Measurements from ENCODE around the gene IRX2.

The IRX2 gene

DNA sequence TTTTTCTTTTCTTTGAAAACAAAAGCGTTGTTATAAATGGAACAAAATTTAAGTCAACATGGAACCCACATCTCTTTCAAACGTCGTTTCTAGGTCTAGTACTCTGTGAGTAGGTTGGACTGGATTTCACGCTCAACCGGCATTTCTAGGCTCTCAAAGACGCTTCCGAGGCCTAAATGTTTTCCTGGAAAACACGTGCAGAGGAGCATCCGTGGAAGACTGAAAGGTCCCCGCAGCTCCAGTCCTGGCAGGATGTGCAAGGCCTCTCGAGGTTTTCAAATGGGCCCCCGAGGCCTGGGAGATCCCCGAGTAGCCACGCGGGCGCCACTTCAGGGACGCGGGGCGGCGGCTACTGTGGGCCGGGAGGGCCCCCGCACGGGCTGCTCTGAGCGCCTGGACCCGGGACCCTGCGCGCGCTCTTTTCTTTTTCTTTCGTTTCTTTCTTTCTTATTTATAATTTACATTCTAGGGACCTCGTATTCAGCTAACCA is 4.2 kb upstream of the IRX2 start:
- DNase-seq: no peak

DNA sequence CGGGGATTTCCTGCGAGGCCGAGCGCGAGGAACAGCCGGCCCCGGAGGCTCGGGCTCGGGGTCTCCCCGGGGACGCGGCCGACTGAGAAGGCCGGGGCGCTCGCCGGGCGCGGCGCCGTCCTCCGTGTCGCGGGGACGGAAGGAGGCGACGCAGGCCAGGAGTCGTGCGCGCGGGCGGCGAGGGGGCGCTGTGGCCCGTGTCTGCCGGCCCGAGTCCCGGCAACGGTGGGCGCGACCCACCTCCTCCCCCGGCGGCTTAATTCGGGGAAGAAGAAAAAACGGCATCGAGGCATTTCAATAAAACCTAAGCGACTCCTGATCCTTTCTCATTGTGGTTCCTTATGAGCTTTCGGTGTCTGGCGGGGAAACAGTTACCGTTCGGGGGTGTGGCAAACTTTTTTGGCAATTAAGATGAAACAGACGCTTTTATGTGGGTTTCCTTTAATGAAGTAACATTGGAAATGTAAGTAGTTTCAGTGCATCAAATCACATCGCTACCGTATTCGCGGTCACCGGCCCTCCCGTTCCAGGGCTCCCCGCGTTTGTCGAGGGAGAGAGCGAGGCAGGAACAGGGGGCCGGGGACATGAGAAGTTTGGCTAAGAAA is 3.7 kb upstream of the IRX2 start:
- DNase-seq: no peak

DNA sequence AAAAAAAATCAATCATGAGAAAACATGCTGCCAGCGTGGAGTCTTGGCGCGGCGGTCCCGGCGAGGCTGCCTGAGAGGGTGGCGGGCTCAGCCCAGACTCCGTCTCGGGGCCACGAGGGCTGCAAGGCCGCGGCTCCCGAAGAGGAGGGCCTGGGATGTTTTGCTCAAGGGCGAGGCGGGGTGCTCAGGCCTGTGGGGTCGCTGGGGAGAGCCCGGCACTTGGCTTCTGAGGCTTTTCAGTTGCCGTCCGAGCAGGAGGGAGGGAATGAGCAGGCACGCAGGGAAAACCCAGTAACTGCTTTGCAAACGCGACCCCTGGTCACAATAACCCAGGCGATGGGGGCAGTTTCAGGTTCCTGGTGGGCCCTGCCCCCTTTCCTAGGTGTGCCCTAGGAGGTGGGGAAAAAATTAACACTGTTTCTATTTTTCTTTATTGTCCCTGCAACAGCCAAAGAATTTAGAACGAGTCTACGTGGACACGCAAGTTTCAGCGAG is 3.2 kb upstream of the IRX2 start:
- DNase-seq: no peak

DNA sequence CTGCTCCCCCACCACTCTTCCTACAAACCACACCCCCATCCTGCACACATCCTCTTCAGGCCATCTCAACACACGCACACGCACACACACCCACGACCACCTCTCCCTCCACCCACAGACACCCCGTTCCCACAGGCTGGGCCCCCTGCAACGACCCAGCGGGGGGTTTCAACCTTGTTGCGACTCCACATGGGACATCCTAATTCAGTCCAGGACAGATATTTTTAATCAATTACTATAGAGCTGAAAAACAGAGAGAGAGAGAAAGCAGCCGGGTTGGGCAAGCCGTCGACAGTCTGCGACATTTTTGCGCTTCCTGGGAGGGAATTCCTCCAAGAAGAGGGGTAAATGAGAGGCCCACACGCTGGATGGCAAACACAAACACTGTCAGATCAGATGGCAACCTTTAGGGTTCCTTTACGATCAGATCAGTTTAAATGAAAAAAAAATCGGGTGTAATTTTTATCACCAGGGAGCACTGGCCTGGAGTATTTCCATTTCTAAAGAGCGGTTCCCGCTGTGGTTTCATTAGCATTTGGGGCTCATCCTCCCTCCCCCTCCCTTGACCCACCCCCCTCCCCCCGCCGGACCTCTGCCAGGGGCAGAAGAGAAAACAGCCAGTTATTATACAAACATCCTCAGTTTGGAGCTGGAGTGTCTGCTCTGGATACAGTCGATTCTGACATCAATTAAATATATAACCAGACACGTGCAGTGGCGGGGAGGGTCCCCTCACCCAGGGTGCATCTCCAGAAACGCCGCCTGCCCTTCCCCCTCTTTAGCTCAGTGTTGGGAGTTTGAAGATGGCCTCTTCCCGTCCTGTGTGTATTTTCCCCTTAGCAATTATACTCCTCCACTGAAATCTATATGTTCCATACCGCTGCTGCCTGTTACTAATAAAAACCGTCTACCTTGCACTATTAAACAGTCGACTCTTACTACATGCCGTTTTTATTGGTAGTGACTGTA is 2.3 kb upstream of the IRX2 start:
- no peak for DNase-seq

DNA sequence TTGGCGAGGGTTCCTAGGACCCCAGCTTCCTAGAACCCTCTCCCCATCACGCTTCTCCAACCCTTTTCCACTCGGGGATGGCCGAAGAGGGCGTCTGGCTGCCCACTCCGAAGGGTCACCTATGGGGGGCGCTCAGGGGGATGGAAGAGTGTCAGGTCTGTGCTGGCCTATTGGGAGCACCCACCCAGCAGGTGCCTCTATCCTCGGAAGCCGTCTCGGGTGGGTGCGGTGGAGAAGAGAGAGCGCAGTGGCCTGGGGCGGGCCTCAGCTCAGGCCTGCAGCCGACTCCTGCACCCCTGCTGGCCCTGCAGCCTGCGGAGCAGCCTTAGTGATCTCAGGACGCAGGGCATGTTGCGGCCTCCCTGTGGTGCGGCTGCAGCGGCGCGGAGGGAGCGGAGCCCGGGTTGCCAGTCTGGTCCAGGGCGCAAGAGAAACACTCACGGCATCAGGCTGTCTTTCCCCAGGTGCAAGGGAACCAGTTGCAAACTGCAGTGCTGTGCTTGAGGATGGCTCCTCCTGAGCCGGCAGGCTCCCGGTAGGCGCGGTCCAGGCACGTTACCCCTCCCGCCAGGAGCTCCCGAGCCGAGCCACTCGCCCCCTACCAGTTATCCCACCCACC is 1.5 kb upstream of the IRX2 start:
- DNase-seq: no peak

DNA sequence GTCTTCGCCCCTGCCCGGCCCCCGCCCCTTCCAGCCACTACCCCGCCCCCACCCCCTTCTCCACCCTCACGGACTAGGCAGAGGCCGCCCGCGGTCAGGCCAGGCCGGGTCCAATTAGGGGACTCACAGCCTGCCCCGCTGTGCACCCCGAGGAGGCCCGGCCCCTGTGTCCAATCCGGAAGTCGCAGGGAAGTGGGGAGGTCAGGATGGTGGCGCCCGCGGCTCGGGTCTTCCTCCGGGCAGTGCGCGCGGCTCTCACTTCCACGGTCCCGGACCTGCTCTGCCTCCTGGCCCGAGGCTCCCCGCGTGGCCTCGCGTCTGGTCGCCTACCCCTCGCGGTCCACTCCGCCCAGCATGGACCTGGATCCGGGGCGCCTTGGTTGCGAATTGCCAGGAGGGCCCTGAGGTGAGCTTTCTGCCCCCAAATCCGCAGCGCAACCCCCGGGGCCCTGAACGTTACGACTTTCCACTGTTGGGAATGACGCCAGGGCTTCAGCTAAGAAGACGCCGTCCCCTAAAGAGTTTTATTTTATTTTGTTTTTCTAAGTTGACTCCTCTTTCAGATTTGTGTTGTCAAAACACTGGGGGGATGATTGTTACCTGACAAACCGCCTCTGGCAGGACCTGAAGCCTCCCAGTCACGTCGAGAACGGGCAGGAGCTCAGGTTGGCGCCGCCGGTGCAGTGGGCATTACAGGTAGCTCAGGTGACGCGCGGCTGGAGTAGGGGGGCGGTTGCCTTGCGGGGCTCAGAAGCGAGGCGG is 763 bp upstream of the IRX2 start:
- DNase-seq: no peak

DNA sequence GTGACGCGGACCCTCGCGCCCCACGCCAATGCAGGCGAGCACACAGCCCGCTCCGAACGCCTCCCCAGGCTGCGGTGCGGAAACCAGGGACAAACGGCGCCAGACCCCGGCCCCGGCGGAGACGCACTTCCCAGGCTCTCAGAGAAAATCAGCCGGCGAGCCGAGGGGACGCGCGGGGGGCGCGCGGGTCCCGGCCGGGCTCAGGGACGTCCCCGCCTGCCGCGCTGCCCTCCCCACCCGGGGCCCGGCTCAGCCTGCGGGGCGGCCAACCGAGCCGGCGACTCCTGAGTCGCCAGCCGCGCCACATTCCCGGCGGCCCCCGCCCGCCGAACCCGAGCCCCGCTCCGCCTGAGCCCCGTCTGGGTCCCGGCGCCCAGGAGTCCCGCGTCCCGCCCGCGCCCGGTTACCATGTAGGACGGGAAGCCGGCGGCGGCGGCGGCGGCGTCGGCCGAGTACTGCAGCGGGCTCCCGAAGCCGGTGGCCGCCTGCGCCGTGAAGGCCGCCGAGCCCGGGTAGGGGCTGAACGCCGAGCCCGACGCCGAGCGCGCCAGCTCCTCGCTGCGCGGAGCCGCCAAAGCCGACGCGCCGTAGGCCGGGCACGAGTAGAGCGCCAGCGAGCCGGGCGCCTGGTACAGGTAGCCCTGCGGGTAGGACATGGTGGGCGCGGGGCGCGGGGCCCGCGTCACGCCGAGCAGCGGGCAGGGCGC is 566 bp downstream of the IRX2 start:
- DNase-seq: no peak

DNA sequence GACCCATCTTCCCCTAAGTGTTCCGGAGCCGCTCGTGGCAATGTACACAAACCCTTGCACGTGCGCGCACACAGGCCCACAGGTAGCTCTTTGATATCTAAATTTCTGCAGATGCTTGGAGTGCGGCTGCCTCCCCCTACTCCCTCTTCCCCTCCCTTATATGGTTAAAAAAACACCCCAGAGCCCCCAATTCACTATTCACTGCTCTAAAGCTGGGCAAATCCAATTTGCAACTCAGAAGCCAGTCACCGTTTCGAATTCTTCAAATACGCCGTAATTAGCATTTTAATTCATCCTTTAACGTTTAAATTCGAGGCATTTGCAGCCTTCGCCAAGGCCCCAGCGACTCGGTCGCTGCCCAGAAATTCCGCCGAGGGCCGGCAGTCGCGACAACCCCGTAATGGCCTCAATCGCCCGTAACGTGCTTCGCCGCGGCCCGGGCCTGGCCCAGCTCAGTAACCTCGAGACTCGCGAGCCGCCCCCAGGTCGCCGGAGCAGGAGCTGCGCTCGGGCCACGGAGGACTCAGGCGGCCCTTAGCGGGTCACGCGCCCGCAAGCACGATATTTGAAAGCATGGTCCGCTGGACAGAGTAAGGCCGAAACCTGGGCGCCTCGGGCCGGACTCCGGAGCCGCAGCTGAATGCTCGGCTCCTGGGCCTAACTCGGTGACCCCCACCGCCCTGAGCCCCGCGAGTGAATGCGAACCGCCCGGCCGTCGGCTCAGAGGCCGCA is 1.3 kb downstream of the IRX2 start:
- no peak for DNase-seq

DNA sequence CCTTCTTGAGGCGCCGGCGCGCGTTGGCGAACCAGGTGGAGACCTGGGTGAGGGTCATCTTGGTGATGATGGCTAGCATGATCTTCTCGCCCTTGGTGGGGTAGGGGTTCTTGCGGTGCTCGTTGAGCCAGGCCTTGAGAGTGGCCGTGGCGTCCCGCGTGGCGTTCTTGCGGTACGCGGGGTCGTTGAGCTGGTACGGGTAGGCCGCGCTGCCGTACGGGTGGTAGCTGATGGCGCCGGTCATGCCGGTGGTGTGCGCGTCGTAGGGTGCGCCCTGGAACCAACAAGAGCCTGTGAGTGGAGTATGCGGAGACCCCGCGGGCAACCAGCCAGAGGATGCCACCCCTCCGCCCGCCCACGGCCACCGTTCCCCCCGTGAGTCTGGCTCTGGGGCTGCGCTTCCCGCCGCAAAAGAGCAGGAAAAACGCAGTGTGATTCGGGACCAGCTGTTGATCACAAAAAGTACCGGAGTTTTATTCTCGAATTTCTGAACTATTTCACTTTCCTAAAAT is 1.9 kb downstream of the IRX2 start:
- no peak for DNase-seq

DNA sequence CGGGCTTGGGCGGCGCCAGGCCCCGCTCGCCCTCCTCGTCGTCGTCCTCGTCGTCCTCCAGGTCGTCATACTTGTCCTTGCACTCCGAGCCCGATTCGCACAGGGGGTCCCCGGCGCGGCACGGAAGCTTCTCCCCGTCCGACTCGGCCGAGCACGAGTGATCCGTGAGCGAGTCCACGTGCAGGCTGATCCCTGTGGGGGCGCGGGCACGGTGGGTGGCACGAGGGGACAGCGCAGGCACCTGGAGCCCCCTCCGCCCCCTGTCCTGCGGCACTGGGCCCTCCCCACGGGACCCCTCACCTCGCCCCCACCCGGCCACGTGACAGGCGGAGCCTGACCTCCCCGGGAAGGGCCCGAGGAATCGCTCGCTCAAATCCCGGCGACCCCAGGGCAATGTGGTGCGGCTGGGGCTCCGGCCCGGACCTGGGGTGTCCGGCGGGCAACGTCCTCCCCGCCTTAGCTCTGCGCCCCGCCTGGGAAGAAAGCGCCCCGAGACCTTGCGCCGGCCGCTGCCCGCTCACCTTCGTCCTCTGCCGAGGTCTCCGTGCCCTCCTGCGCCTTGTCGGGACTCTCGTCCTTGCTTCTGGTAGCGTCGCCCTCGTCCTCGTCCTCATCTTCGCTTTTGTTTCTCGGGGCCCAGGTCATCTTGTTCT is 2.5 kb downstream of the IRX2 start:
- DNase-seq: no peak

DNA sequence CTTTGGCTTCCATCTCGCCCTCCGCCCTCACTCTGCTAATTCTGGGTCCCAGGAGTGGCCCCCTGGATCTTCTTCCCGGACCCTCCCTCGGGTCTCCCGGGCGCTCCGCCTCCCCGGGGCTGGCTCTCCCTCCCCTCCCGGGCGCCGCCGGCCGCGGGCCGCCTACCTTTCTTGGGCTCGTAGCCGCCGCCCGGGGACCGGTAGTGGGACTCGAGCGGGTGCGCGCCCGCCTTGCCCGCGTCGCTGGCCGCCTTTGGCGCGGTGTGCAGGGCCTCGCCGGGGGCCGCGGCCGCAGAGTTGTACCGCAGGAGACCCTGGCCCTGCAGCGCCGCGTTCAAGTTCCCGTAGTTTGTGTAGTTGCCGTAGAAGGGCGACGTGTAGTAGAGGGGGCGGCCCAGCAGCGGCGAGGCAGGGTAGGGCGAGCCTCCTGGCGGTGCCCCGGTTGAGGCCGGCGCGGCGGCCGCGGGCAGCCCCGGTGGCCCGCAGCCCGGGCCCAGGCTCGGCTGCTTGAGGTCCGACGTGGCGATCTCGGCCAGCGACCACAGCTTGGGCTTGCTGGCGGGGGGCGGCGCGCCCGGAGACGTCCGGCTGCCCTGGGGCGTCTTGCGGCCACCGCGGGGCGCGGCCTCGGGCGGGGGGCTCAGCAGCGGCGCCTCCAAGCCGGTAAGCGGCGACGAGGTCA is 3.2 kb downstream of the IRX2 start:
- DNase-seq: no peak

DNA sequence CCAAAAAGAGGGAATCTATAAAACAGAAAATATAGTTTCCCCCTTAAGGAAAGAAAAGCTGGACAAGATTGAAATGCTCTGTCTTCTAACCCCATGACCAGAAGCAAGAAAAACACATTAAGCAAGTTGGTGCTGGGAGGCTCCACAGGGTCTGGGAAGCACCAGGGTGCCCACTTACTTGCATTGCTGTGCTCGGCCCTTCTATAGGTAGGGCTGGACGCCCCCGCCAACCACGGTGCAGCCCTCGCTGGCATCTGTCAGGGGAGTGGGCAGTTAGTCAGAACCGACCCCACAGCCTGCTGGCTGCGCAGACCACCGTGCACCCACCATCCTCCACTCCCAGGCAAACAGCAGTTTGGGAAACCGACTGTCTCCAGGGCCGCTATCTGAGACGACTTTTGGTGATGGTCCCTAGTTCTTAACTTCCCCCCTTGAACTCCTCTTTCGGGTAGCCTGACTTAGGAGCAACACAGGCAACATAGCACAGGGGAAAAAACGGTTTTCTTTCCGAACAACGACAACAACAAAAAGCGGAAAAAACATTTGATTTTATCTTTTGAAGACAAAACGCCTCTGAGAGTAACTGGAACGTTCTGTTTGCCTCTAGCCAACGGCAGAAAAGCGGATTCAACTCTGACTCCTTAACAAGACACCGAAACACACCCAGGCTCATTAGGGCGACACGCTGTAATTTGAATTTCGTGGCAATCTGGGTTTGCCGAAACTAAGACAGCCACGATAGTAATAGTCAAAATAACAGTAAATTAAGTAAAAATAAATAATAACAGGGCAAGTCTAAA is 3.9 kb downstream of the IRX2 start:
- DNase-seq: no peak

DNA sequence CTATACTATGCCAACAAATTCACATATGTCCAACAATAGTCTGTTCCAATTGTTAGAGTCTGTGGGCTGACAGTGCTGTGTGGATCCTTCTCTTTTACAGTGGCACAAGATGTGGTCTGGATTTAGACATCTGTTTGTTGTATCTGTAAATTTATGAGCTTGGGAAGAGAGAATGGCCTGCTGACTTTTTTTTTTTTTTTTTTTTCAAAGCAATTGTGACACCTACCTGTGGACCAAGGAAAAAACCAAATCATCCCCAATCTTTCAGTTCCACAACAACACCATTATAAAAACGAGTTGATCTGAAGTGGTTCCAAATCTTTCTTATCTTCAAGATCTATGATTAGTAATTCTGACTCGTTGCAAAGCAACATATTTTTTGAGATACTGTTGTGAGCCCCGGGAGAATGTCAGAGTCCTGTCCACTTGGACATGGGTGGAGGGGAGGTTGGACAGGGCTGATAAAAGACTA is 4.9 kb downstream of the IRX2 start:
- no peak for DNase-seq

DNA sequence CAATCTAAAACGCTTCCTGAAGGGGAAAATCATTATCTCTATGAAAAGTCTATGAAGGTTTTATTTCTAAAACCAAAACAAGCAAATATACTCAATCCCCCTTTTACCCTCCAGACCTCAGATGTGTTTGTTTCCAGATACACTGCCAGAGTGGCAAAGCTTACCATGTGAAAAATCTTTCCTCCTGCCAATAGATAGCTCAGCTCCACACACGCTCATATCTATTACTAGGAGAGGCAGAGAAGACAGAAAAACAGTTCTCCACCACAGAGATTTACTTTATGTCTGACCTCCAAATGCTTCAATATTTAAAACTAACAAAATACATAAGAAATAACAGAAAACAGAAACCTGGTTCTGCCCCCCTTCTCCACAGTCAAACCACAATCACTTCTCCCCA is 7.0 kb downstream of the IRX2 start:
- no peak for DNase-seq

DNA sequence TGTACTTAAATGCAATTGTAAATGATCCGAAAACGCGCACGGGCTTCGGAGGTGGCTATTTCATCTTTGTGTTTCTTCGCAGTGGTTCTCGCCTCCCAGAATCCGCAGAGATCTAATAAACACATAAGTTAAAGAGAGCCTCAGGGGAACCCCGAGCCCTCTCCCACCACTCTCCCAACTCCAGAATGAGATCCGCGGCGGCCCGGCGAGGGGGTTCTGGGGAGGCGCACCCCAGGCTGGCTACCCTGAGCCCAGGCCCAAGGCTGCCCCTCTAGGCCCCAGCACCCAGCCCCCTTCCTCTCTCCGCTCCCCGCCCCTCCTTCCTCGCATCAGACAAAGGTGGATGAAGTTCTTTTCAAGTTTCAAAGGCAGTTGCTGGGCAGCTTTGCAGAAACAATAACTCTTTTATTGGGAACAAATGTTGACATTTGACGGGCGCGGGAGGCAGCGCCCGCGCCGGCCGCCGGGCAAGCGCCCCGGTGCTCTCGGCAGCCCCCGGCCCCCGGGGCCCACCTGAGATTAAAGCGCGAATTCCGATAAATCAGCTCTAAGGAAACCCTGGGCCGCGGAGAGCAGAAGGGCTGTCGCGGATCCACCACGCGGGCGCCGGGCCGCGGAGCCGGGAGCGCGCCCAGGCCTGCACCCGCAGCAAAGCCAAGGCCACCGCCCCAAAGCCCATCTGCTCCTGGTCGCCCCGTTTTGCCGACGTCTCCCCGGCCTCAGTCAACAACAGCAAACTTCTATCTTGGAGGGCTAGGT is 8.4 kb downstream of the IRX2 start:
- DNase-seq: no peak

DNA sequence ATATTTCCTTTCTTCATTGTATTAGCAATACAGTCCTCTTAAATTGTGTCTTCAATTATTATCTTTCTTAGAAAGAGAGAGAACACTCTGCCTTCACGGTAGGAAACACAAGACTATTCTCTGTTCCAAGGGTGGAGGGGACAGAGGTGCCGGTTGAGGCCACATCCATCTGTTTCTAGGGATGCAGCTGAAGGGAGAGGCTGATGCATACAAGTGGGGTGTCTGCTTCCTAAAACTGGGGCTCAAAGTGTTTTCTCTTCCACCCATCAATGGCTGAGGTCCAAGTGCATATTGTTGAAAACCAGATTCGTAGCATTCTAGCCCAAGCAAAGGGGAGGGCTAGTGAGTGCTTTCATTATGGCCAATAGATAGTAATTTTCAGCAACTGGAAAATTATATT is 9.5 kb downstream of the IRX2 start:
- no peak for DNase-seq

DNA sequence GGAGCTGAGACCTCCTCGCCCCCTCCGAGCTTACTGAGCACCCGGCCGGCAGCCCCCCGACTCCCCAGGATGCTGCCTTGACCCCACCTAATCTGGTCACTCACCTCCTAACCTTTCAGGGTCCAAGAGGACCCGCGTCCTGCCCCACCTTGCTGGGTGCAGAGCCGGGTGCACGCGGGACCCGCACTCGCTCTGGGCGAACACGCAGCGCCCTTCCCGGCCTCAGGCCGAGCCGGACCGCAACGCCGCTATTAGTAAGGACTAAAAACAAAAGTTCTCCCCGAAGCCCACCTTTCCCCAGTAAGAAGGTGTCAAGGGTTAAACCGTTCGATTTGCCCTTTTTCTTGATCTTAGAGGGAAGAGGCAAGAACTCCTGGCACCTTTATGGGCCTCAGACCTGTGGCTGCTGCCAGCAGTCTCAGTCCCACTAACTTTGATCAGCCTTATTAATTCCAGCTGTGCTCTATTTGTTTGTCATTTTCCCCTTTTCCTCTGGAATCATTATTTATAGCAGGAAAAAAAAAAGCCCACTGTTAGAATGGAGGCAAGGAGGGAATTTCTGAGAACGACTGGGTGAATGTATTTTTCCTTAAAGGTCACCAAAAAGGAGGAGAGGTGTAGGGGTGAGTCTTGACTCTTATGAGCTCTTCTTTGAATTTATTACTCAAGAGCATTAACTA is 10.5 kb downstream of the IRX2 start:
- DNase-seq: no peak

Measured in activated CD4-positive, CD25-positive, alpha-beta regulatory T cell (primary cell).